NCI-H82 treated with DMSO at 0.1 percent for 48 hours (cell line): Measurements from ENCODE around the gene COA4.

ENCODE experiments used
- DNase-seq: peaks from one replicate; lab custom pipeline; 2025; ENCODE audit not compliant: unreplicated experiment; lab: John Stamatoyannopoulos, UW

The COA4 gene

DNA sequence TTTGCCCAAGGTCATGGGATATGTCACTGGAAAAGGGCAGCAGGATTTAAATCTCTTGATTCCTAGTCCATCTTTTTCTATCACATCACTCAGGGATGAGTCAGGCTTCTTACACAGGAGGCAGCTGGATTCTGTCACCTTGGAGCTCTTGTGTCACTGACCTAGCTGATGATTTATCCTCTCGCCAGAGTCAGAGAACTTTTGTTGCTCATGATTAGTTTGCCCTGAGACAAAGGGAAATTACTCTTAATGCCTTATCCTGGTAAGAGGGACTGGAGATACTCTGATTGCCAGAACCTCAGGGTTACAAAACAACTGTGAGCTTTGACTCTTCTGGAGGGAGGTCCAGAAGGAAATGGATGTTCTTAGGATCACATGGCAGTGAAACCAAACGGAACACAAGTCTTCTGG lies 10.1 kb downstream of the COA4 start:
- no peak for DNase-seq

DNA sequence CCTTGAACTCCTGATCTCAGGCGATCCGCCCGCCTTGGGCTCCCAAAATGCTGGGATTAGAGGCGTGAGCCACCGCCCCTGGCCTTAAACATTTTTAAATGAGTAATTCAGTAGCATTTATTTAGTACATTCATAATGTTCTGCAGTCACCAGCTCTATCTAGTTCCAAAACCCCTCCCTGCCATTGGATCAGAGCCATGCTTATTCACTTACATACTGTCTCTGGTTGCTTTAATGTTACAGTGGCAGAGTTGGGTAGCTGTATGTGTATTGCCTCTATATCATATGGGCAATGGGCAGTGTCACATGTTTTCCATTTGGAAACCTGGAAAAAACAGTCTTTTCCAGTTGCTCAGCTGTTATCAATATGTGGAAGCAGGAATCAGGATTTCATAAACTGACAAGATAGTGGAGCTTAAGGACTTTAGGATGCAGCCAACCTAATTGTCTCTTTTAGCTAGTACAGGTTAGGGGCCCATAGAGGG lies 10.5 kb downstream of the COA4 start:
- DNase-seq = no peak

DNA sequence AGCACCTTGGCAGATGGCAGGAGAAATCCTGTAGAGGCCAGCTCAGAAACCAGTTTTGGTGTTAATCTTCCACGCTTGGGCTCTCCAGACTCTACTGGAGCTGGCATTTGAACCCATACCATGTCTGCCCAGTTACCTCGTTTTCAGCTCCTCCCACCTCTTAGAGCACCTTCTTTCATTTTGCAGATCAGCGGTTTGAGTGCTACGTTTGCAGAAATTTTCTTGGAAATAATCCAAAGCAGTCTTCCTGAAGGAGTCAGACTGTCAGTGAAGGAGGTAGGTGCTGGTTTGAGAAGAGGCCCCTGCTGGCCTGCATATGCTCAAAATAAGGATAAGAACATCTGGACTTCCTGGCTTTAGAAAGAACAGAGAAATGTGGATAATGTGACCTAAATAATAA lies 13.7 kb downstream of the COA4 start:
- no peak for DNase-seq

DNA sequence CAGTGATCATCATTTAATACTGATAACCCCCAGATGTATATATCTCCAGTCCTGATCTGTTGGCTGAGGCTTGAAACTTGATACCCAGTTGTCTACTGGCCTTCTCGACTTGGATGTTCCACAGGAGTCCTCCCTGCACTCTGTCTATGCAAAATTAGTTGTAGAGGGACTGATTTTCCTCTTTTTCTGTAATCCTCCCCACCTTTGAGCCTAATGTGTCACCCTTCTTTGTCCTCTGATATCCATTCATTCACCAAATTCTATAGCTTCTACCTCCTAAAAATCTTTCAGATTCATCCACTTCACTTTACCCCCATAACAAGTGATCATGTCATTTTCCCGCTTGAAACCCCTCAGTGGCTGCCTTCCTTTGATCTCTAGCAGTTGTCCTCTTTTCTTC lies 16.4 kb downstream of the COA4 start:
- no peak for DNase-seq

DNA sequence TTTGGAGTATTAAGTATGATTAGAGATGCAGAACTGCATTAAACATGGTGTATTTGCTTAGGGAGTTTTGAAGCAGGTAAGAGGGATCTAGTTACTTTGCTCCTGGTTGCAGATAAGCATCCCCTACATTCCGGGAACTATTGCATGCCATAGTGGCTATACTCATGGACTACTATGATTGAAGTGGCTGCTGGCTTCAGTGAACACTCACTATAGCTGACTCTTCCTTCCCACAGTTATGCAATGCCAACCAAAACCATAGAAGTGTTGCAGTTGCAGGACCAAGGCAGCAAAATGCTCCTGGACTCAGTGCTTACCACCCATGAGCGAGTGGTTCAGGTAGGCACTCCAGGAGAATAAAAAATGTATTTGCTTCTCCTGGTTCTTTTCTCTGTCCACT lies 17.0 kb downstream of the COA4 start:
- DNase-seq = no peak

DNA sequence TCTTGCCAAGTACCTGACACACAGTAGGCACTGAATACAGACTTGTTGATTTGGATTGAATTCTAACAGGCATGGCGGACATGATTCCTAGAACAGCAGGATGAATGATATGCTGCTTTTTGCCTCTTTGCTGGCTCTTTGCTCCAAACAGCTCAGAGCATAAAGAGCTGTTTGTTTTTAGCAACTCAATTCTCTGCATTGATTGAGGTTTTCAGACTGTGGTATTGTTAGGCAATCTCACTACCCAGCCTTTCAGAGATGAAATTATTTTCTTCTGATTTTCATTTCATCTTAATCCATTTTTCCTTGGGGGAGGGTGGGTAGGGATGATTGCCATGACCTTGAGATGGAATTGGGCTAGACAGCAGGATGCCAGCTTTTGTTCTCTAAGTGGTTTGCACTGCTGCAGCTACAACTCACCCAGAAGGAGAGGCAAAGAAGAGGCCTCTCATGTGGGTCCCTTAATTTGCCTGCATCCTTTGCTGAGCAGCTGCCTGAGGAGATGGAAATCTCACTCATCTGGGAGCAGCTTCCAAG lies 20.5 kb downstream of the COA4 start:
- no peak for DNase-seq

DNA sequence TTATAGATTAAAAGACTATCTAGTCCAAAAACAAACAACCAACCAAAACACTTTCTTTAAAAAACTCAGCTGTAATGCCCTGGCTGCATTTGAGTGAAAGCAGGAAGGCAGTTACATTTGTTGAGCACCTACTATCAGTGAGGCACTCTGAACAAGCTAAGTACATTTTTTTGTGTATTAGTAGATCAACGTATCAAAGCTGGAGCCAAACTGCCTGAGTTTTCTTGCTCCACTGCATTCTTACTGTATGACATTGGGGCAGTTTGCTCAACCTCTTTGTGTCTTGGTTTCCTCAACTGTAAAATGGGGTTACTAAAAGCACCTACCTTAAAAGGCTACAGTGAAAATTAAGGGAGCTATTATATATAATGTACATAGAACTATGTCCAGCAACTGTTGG lies 22.0 kb downstream of the COA4 start:
- DNase-seq = no peak

DNA sequence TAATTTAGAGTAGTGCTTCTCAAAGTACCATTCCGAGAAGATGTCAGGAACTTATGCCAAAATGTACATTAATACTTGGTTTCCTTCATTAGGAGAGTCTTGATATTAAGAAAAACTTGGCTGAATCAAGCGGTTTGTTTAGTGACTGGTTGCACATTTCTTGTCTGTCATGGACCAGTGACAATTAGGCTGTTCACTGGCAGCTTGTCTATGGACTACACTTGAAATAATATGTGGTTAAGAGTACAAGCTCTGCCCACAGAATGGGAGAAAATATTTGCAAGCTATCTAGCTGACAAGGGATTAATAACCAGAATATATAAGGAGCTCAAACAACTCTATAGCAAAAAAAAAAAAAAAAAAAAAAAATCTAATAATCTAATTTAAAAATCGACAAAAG lies 24.6 kb downstream of the COA4 start:
- no peak for DNase-seq

DNA sequence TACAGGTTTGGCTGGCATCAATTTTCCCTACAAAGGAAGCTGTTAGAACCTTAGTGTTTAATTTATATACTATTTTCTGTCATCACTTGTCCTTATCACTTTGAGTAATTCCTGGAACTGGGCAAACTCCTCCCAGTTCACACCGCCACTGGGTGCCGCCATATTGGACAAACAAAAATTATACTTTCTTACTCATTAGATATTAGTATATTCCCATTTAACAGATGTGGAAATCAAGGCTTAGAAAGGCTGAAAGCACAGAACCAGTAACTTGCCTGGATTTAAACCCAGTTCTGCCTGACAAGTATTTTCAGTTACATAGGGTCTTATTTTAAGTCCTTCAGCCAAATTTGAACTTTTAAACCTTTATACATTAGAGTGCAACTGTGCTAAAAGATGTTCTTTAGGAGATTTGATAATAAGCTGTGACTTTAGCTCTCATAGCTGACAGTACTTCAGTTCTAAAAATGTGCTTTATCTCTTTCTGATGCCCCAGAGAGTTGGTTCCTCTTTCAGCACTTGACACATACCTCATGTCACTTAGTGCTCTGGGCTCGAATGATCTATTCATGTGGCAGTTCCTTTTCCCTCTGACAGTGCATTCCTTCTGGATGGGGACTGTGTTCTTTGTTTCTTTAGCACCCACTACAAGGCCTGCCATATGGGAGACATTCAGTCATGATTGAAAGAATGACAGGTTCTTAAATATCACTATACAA lies 25.4 kb downstream of the COA4 start:
- no peak for DNase-seq

DNA sequence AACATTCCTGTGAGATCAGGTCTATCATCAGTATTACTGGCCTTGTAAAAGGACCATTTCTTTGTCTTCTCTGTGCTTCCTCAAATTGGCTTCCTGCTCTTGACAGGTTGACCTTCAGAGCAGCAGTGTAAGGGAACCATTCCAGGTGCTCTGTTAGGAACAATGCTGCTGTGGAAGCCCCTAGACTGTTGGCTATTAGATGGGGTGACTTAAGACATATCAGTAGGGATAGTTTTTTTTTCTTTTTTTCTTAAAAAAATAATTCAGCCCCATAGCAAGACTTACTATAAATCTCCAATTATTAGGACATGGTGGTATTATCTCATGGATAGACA lies 37.6 kb downstream of the COA4 start:
- no peak for DNase-seq

DNA sequence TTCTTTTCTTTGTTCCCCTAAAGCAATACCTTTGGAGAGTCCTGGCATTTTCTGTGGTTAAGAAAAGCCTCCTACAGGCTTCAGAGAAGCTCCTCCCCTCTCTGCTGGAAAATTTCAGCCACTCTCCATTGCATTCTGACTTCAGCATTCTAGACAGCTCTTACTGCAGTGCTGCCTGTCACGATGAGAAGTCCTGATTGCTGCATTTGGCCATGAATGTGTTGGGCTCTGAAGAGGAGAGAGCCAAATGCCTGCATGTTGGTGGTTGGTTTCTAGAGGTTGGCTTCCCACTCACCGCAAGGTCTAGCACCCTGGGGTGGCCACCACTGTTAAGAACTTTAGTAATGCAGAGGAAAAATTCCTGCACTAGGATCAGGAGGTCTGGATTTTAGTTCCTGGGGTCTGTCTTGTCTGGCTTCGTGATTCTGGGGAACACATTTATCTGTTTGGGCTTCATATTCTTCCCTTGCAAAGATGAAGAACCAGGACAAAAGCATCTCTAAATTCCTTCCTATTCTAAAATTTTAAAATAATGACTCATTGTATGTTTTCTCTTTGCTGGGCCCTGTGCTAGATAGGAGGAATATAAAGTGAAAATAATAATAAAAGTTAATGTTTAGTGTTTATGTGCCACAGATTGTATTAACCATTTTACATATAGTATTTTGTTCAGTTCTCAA lies 38.1 kb downstream of the COA4 start:
- no peak for DNase-seq

DNA sequence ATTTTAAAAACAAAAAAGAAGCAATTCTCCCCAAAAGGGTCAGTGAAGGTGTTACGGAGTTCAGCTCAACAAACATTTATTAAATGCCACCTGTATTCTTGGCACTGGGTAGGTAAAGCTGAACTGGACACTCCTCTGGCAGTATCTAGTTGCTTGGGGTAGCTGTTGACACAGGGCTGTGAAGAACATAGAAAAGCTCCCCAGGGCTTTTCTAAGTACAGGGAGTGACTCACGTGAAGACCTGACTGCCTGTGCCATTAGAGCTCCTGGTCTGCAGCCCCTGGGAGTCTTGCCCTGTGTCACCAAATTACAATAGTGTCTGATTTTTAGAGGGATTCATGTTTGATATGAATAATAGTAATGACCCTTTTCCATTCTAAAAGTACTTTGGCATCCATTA lies 43.6 kb downstream of the COA4 start:
- DNase-seq = no peak

DNA sequence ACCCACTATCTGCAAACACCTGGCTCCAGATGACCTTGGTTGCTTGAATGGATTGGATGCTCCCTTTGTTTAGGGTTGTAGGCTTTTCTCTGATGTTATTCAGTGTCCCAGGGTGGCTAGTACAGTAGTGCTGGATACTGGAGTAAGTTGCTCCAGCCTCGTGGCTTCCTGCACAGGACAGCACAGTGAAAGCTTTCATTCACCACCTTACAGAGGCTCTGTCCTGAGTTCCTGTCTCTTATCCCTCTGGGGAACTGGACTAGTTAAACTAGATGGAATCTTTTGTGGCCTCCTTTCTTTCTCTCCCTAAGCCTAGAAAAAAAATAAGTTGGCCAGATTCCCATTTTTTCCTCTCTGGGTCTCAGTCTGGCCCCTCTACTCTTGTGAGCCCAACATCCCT lies 46.4 kb downstream of the COA4 start:
- no peak for DNase-seq
